Endothelial cell of hepatic sinusoid (primary cell): ENCODE data around the gene MGAM2.
"Not testable (repeated sequence)": the region's sequence is repeated elsewhere in the genome, so short reads cannot be mapped to it uniquely, and the experiment has no call there.

Source experiments
- in situ Hi-C: cut with HindIII; loops from 2 replicates; pipeline ENCODE4 v1.10.0; 2017; ENCODE audit warnings: low sequenced_read_pairs

Gene MGAM2

DNA sequence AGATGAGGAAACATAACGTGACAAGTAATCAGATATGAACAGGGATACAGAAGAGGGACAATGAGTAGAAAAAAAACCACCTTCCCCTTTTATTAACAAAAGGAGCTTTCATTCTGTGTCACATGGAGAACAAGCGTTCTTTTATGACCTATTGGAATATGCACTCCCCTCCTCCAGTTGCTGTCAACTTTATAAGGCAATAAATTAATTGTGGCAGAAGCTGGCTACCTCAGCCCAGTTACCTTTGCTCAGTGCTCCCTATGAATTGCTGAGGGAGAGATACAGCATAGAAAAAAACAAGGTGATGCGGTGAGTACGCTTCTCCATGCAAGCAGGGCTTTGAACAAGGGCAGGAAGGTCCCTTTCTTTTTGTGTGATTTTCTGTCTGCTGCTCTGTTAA is at the start of gene MGAM2:
Gene MGAM2, plus strand, starts transcription at position 220 of the 400 bp plus-strand sequence. CDS start 5,156 bp downstream, outside the sequence.
- in situ Hi-C loops = no loop called here

DNA sequence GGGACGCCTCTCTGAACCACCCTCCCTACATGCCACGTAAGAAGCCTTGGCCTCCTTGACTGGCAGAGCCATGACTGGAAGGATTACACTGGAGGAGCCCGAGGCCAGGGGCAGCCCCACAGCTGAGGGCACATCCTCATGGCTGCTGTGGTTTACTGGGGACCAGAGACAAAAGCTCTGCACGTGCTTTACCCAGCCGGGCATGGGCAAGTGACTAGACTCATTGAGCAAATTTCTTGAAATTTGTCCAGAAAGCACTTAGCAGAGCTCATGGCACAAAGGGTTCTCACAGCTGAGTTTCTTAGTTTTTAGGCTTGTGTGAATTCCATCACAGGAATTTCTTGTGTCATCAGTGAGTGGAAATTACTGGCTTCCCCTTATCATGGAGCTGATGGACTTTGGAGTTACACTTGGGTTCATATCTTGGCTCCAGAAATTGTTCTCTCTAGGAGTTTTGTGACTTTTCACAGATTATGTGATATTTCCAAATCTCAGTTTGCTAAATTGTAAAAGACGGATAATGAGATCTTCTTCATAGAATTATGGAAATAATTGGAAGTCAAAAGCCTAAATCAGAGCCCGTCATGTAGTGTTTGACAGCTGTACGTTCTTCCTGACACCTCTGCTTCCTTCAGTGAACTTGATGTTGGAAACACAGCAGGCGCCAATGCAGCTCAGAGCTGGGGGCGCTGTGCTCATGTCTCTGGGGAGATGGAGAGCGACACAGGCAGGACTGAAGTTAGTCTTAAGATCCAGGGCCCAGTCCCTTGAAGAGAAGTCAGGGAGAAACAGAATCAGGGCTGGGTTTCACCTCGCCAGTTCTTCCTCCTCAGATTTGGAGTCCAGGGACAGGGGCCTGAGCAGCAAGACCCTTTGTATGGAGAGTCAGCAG is 47.7 kb upstream of the MGAM2 start:
- in situ Hi-C loops = no loop called here

DNA sequence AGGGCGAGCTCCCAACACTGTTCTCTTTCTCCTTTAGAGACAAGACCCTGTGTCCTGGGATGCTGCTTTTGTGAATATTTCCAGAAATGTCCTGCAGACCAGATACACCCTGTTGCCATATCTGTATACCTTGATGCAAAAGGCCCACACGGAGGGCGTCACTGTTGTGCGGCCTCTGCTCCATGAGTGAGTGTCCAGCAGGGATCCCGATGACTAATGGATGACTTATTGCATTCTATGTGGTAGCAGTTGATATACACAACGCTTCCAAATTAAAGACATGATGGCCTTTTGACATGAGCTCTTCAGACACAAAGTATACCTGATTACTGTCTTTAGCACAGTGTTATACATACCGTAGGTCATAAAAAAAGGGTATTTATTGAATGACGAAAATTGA is 45.0 kb upstream of the MGAM2 start:
- in situ Hi-C loops = no loop called here

DNA sequence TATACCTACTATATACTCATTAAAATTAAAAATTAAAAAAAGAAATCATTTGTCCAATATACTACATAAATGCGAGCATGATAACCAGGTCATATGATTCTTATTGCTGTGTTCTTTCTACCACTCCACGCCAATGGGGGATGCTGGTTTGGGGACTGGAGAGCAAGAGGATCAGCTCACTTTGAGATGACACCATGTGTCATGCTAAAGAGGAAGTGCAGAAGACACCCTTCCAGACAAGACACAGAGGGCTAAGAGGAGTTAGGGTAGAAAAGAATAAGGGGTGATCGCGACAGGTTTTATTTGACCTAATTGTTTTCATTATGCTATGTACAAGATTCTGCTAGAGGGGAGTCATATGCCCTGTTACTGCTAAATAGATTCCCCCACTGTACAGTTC is 33.8 kb upstream of the MGAM2 start:
- in situ Hi-C loops = no loop called here

- in situ Hi-C loops = no loop called here
Observed at GRCh38 chr7:142083605-142084004, 27.9 kb upstream of the MGAM2 start.

DNA sequence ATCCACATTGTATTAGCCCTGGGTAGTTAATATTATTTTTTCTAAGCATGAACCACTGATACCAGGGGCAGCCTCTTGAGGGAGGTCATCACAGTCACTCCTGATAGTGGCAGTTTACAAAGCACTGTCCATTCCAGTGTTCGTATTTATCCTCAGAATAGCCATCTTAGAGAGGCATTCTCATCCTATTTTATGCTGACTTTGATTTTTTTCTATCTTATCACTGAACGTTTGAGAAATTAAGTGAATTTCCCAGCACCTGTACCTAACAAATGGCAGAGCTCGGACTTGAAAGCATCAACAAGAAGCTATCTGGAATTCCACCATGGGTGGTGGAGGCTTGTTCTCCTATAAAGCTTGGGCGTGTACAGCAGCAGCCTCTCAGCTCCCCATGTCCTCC is 26.1 kb upstream of the MGAM2 start:
- in situ Hi-C loops = no loop called here

GRCh38 chr7:142088022-142088714 is 23.4 kb upstream of the MGAM2 start:
- in situ Hi-C loops = no loop called here

DNA sequence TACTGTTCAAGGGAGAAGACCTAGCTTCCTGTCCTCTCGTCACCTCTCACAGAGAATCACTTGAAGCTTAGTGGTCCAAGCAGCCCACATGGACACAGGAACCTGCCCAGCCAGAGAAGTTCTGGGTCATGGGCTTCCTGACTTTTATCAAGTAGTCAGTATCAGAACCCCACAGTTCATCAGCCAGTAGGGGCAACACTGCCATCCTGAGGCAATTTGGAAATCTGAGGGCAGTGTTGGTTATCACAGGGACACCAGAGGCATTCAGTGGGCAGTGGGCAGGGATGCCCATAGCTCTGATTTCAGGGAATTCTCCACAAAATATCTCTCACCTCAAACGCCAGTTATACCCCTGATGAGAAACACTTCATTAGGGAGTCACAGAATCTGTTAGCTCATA is 22.5 kb upstream of the MGAM2 start:
- in situ Hi-C loops = no loop called here

GRCh38 chr7:142091961-142092360 is 19.6 kb upstream of the MGAM2 start:
- in situ Hi-C loops = no loop called here

GRCh38 chr7:142094861-142095260 is 16.7 kb upstream of the MGAM2 start:
- in situ Hi-C loops = no loop called here

GRCh38 chr7:142097571-142097970 is 13.9 kb upstream of the MGAM2 start:
- in situ Hi-C loops = no loop called here

- in situ Hi-C loops = no loop called here
Observed at GRCh38 chr7:142098004-142098403, 13.5 kb upstream of the MGAM2 start.

DNA sequence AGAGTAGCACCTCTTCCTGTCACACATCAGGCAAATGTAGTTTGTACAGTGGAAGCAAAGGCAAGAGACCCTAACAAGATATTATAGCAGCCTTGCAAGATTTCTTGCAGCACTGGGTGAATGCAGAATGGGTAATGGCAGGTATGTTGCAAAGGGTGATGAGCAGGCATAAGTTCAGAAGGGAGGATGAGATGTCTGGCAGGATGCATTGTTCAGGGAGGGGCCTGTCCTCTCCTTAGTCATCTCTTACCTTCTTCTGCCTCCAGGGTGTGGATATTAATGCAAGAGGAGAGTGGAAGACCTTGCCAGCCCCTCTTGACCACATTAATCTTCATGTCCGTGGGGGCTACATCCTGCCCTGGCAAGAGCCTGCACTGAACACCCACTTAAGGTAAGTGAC is 12.2 kb upstream of the MGAM2 start:
- in situ Hi-C loops = not testable (repeated sequence)

- in situ Hi-C loops = loop anchor here (10.0 kb wide), 1 partner anchor 66 kb away; no protein-coding TSS in a partner anchor
Observed at GRCh38 chr7:142100634-142101033, 10.9 kb upstream of the MGAM2 start.

GRCh38 chr7:142101794-142102193 is 9.7 kb upstream of the MGAM2 start:
- in situ Hi-C loops = loop anchor here (10.0 kb wide), 1 partner anchor 67 kb away; no protein-coding TSS in a partner anchor

- in situ Hi-C loops = loop anchor here (5.0 to 10.0 kb wide), 2 partner anchors 70 to 248 kb away; no protein-coding TSS in a partner anchor
Observed at GRCh38 chr7:142104550-142105527, 6.7 kb upstream of the MGAM2 start.

- in situ Hi-C loops = loop anchor here (5.0 to 10.0 kb wide), 2 partner anchors 74 to 252 kb away; no protein-coding TSS in a partner anchor
Observed at GRCh38 chr7:142108728-142109505, 2.6 kb upstream of the MGAM2 start.

DNA sequence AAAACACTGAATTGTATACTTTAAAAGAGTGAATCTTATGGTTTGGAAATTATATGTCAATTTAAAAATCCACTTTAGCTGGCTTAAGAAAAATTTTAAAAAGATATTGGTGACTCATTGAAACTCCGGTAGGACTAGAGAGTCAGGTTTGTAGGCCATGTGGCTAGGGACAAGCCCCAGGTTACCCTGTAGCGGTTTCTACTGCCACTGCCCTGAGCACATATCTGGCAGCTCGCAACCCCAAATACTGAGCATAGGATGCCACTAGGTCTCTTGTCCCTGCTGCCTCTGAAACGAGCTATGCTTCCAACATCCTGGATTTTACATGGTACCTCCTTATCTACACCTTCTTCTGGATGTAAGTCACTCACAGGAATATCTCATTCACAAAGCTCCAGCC is 1.4 kb upstream of the MGAM2 start:
- in situ Hi-C loops = no loop called here

- in situ Hi-C loops = no loop called here
Observed at GRCh38 chr7:142110638-142111037, 880 bp upstream of the MGAM2 start.

- in situ Hi-C loops = no loop called here
Observed at GRCh38 chr7:142112086-142112485, 568 bp downstream of the MGAM2 start.
